H1 (cell line): ENCODE measurements around the gene CRYBB2. TPM values are rescaled to one million over a fixed set of nuclear protein-coding genes. Genes with fewer than 3 reads are reported as not detected.

Experiments used
- CTCF ChIA-PET: fragments of 300-600 bp; sonication (Branson Sonifier 250); formaldehyde crosslinking; loops from one replicate; lab custom pipeline; 2021; ENCODE audit not compliant: partially characterized antibody; lab: Charles Lee
- POLR2A ChIA-PET: fragments of 300-600 bp; sonication (Branson Sonifier 250); formaldehyde crosslinking; loops from one replicate; lab custom pipeline; 2021; ENCODE audit warnings: inconsistent platforms; ENCODE audit not compliant: partially characterized antibody; lab: Charles Lee
- DNase-seq, 2 experiments: peaks; one replicate each; pipeline versions ENCODE4 v3.0.0 to v3.0.0-alpha.2; 2010 to 2022; ENCODE audit warnings: low spot score in 2 of 2, low read depth in 1 of 2, mixed read lengths in 1 of 2
- FAIRE-seq: peaks from 2 replicates; lab custom pipeline; 2011; peaks lifted over from hg19 to GRCh38; lab: Jason Lieb, UNC
- H2AFZ ChIP-seq: 2 replicates; pipeline ENCODE4 v1.8.1; 2012; ENCODE audit warnings: low read length, inconsistent platforms
- H2AK5ac ChIP-seq: 2 replicates; pipeline ENCODE4 v1.6.1; 2013; ENCODE audit warnings: low read depth, low read length
- H2BK120ac ChIP-seq: replicated peaks from 2 replicates; pipeline ENCODE3; 2013; ENCODE audit warnings: low read depth, low read length, inconsistent platforms
- H2BK12ac ChIP-seq: 2 replicates; pipeline ENCODE4 v1.6.1; 2013; ENCODE audit warnings: low read depth, low read length
- H2BK15ac ChIP-seq: 2 replicates; pipeline ENCODE4 v1.6.1; 2013; ENCODE audit warnings: low read length
- H2BK20ac ChIP-seq: 2 replicates; pipeline ENCODE4 v1.6.1; 2013; ENCODE audit warnings: low read length
- H2BK5ac ChIP-seq: 2 replicates; pipeline ENCODE4 v1.6.1; 2013; ENCODE audit warnings: low read depth, low read length
- H3K14ac ChIP-seq: 2 replicates; pipeline ENCODE4 v1.6.1; 2013; ENCODE audit warnings: inconsistent platforms; ENCODE audit not compliant: insufficient read length
- H3K18ac ChIP-seq: 2 replicates; pipeline ENCODE4 v1.6.1; 2013; ENCODE audit warnings: low read length; ENCODE audit errors: extremely low read depth
- H3K23ac ChIP-seq: 2 replicates; pipeline ENCODE4 v1.6.1; 2013; ENCODE audit warnings: inconsistent platforms; ENCODE audit not compliant: insufficient read length
- H3K23me2 ChIP-seq: 2 replicates; pipeline ENCODE4 v1.6.1; 2013; ENCODE audit warnings: low read depth, low read length
- H3K27ac ChIP-seq: 2 replicates; pipeline ENCODE4 v1.6.1; 2011; ENCODE audit warnings: low read depth, low read length, inconsistent platforms
- H3K27me3 ChIP-seq, 4 experiments: replicated peaks in 1 of 4; 1 replicate in 1 of 4; 2 replicates in 3 of 4; pipeline versions ENCODE4 v1.6.1 to v1.8.1; 2011 to 2013; ENCODE audit warnings: low read length in 3 of 4, mild to moderate bottlenecking in 3 of 4, inconsistent platforms in 2 of 4, mixed read lengths in 2 of 4, moderate library complexity in 1 of 4; ENCODE audit not compliant: control insufficient read depth in 3 of 4, insufficient read depth in 3 of 4; ENCODE audit errors: extremely low read depth in 1 of 4
- H3K36me3 ChIP-seq, 4 experiments: 2 replicates each; pipeline versions ENCODE4 v1.6.1 to v1.8.1; 2011 to 2013; ENCODE audit warnings: mild to moderate bottlenecking in 4 of 4, low read length in 3 of 4, moderate library complexity in 2 of 4, control low read depth in 1 of 4, inconsistent platforms in 1 of 4; ENCODE audit not compliant: insufficient read depth in 4 of 4, control insufficient read depth in 2 of 4
- H3K4ac ChIP-seq: replicated peaks from 2 replicates; pipeline ENCODE3; 2013; ENCODE audit warnings: low read length, low read depth, mixed read lengths, inconsistent platforms; ENCODE audit not compliant: insufficient read length
- H3K4me1 ChIP-seq, 4 experiments: replicated peaks in 1 of 4; 1 replicate in 1 of 4; 2 replicates in 3 of 4; pipeline versions ENCODE4 v1.6.1 to v1.8.1; 2011 to 2013; ENCODE audit warnings: low read length in 3 of 4, inconsistent platforms in 2 of 4, mixed read lengths in 1 of 4; ENCODE audit not compliant: insufficient read depth in 4 of 4, control insufficient read depth in 3 of 4
- H3K4me2 ChIP-seq, 2 experiments: 2 replicates each; pipeline versions ENCODE4 v1.6.1 to v1.8.1; 2011 to 2013; ENCODE audit warnings: low read depth in 2 of 2, low read length in 2 of 2, control low read depth in 1 of 2, inconsistent platforms in 1 of 2, mild to moderate bottlenecking in 1 of 2; ENCODE audit not compliant: insufficient read depth in 1 of 2
- H3K4me3 ChIP-seq, 4 experiments: fragments of 200-600, 300-600 bp in 1 of 4; sonication (generic), shearing (Covaris generic), sonication (Bioruptor Twin) in 1 of 4; 2 replicates each; pipeline versions ENCODE4 v1.5.1 to v1.8.1; 2011 to 2016; ENCODE audit warnings: low read length in 4 of 4, low read depth in 3 of 4, control low read depth in 2 of 4, inconsistent platforms in 2 of 4, mild to moderate bottlenecking in 2 of 4, mixed read lengths in 1 of 4, moderate library complexity in 1 of 4; ENCODE audit not compliant: insufficient read depth in 2 of 4; ENCODE audit errors: extremely low read depth in 1 of 4
- H3K56ac ChIP-seq: replicated peaks from 2 replicates; pipeline ENCODE3; 2013; ENCODE audit warnings: low read depth, mild to moderate bottlenecking, mixed read lengths, low read length, inconsistent platforms; ENCODE audit not compliant: insufficient read length
- H3K79me1 ChIP-seq: 2 replicates; pipeline ENCODE4 v1.6.1; 2013; ENCODE audit warnings: low read depth, low read length, control low read depth
- H3K79me2 ChIP-seq, 2 experiments: 2 replicates each; pipeline versions ENCODE4 v1.6.1 to v1.8.1; 2012 to 2013; ENCODE audit warnings: low read length in 2 of 2, mild to moderate bottlenecking in 2 of 2, inconsistent platforms in 1 of 2; ENCODE audit not compliant: insufficient read depth in 2 of 2, control insufficient read depth in 1 of 2
- H3K9ac ChIP-seq, 4 experiments: replicated peaks in 1 of 4; 1 replicate in 1 of 4; 2 replicates in 3 of 4; pipeline versions ENCODE4 v1.6.1 to v1.8.1; 2011 to 2013; ENCODE audit warnings: low read depth in 3 of 4, low read length in 3 of 4, control low read depth in 2 of 4, mild to moderate bottlenecking in 2 of 4, moderate library complexity in 2 of 4, inconsistent platforms in 1 of 4; ENCODE audit errors: extremely low read depth in 1 of 4
- H3K9me3 ChIP-seq, 2 experiments: 2 replicates each; pipeline versions ENCODE4 v1.6.1 to v1.8.1; 2012 to 2013; ENCODE audit warnings: mild to moderate bottlenecking in 2 of 2, moderate library complexity in 2 of 2, control low read depth in 1 of 2, inconsistent platforms in 1 of 2, low read depth in 1 of 2, low read length in 1 of 2, mixed read lengths in 1 of 2; ENCODE audit not compliant: insufficient read depth in 2 of 2
- H4K20me1 ChIP-seq, 2 experiments: replicated peaks in 1 of 2; 2 replicates each; pipeline versions ENCODE3 to v1.8.1; 2011 to 2013; ENCODE audit warnings: inconsistent platforms in 2 of 2, low read length in 2 of 2, mild to moderate bottlenecking in 1 of 2; ENCODE audit not compliant: insufficient read depth in 2 of 2, control insufficient read depth in 1 of 2
- H4K5ac ChIP-seq: 2 replicates; pipeline ENCODE4 v1.6.1; 2013; ENCODE audit warnings: low read length, low read depth, mixed read lengths, inconsistent platforms; ENCODE audit not compliant: insufficient read length
- H4K8ac ChIP-seq: 2 replicates; pipeline ENCODE4 v1.8.0; 2013; ENCODE audit warnings: mild to moderate bottlenecking, moderate library complexity, low read length, inconsistent platforms; ENCODE audit not compliant: insufficient read depth; ENCODE audit errors: extremely low read depth
- H4K91ac ChIP-seq: replicated peaks from 2 replicates; pipeline ENCODE3; 2013; ENCODE audit warnings: low read length, mixed read lengths, inconsistent platforms; ENCODE audit not compliant: insufficient read length
- CBX8 ChIP-seq: fragments of 300-800, 300-1000 bp; sonication (generic); IDR thresholded peaks from 2 replicates; pipeline ENCODE4 v1.7.1; 2016; ENCODE audit warnings: low read depth, low read length, borderline replicate concordance
- CTBP2 ChIP-seq: IDR thresholded peaks from 2 replicates; pipeline ENCODE4 v1.7.0; 2011; ENCODE audit warnings: borderline replicate concordance, mild to moderate bottlenecking, moderate library complexity, mixed read lengths, low read length; ENCODE audit not compliant: insufficient read depth, insufficient read length
- KDM1A ChIP-seq: fragments of 200-600, 300-600 bp; sonication (generic); IDR thresholded peaks from 2 replicates; pipeline ENCODE4 v1.7.1; 2016; ENCODE audit warnings: mild to moderate bottlenecking, low read length, borderline replicate concordance
- SIRT6 ChIP-seq: IDR thresholded peaks from one replicate; pipeline ENCODE4 v1.7.1; 2012; ENCODE audit warnings: low read length, inconsistent platforms
- TAF1 ChIP-seq: IDR thresholded peaks from 2 replicates; pipeline ENCODE4 v1.6.1; 2011; ENCODE audit warnings: mild to moderate bottlenecking, low read depth, low read length
- WGBS, 2 experiments: shearing (Covaris generic) in 1 of 2; methylation state at CpG; one replicate each; pipeline versions ENCODE4 v1.1.6 to v1.1.7; 2013 to 2015; ENCODE audit warnings: low lambda C conversion rate in 2 of 2, mixed read lengths in 2 of 2, inconsistent platforms in 1 of 2, low coverage in 1 of 2, missing lambda C conversion rate in 1 of 2; ENCODE audit not compliant: insufficient replicate concordance in 2 of 2, insufficient coverage in 1 of 2, insufficient read length in 1 of 2; ENCODE audit errors: extremely low coverage in 1 of 2, missing lambda C conversion rate in 1 of 2; 5-methylcytosine and 5-hydroxymethylcytosine counted together
- polyA plus RNA-seq, 7 experiments: library from polyadenylated mRNA; depleted of rRNA in 3 of 7; stranded (reverse) in 5 of 7; unstranded in 2 of 7; fragments of >200 nt in 5 of 7; fragments of 200-250 nt in 2 of 7; gene quantifications; 1 replicate in 5 of 7; 2 replicates in 1 of 7; 4 replicates in 1 of 7; pipeline versions ENCODE4 v1.2.1 to v1.2.3, GENCODE V29; 2011 to 2013; ENCODE audit warnings: missing spikeins in 2 of 7, mixed read lengths in 2 of 7
- total RNA-seq: library from RNA; stranded (reverse); fragmentation: NEBNext Ultra II Directional; extraction: Animal tissue kit (Norgen Biotek cat#: 25700); gene quantifications from 2 replicates; pipeline ENCODE4 v1.2.1, GENCODE V29; 2021

The CRYBB2 gene
- total and polyA plus RNA-seq, 2 of the 8 experiments (the other 6 are each of a cell fraction or from before 2014, with no cell fraction given) = 0.12 TPM; not detected in 1

DNA sequence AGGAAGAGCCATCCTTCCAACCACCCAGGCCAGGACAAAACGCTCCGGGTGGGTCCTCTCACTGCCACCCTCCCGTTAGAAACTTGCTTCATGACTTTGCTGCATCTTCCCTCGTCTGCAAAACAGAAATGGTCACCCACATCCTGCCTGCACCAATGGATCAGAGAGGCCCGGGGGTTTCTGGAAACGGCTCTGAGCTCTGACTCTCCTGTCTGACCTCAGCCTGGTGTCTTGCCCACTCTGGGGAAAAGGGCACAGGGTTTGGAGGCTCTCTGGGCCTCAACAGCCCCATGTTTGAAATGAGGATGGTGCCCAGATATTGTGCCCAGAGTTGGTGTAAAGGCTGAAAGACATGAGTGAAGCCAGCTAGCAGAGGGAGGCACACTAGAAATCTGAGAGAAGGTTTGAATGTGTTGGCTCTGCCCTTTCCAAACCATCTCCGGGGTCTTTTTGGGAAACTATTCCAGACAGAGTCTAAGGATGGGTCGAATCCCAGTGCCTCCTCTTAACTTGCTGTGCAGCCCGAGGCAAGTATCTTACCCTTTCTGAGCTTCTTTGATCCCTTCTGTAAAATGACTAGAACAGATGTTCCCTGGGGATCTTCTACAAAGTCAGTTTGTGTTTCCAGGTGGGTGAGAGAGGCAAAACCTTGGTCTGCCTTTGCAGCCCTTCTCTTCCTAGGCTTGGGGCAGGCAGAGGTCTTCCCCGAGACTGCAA, 17.7 kb upstream of the CRYBB2 start:
- ChIA-PET CTCF (interaction anchor here (0.6 to 5.7 kb wide), 43 partner anchors 8 to 565 kb away, joined by 3 to 43 read pairs (median 4); no protein-coding TSS in a partner anchor), POLR2A (interaction anchor here (1.2 to 1.9 kb wide), 2 partner anchors 11 to 134 kb away, joined by 3 to 4 read pairs; no protein-coding TSS in a partner anchor)
- TF ChIP-seq CBX8 (no peak), CTBP2 (no peak), TAF1 (no peak), KDM1A (0 out of 2 replicates have a peak, but pooled peaks have one; percentile 37), SIRT6 (no peak)
- no peak overlapping the region for H3K23ac ChIP-seq
- H3K56ac ChIP-seq = no peak overlapping the region
- H2BK20ac ChIP-seq = no peak overlapping the region
- H3K79me2 ChIP-seq = no peaks in the 10 kb centered on the region
- H2BK120ac ChIP-seq = no peak overlapping the region
- DNase-seq (no peak), FAIRE-seq (no peak)
- no peak overlapping the region; the same call in 1 of the 2 replicates for H4K8ac ChIP-seq
- H4K91ac ChIP-seq = no peak overlapping the region
- H2AK5ac ChIP-seq = no peak overlapping the region
- H3K4me3 ChIP-seq = no peak overlapping the region
- H3K4me2 ChIP-seq = no peak overlapping the region
- no peaks in the 10 kb centered on the region for H3K79me1 ChIP-seq
- no peak overlapping the region for H3K4ac ChIP-seq
- no peaks in the 10 kb centered on the region for H4K20me1 ChIP-seq
- no peak overlapping the region for H3K27ac ChIP-seq
- no peak overlapping the region for H2BK15ac ChIP-seq
- no peaks in the 10 kb centered on the region for H3K36me3 ChIP-seq
- no peaks in the 10 kb centered on the region for H3K23me2 ChIP-seq
- WGBS, 2 experiments = 86% methylated on average over 10 of the region's 10 CpGs; no CpG with 5 or more reads in 1 of the 2 experiments
- no peak overlapping the region for H2AFZ ChIP-seq
- H3K4me1 ChIP-seq = peaks cover 0 to 2% (median 0%) of the 10 kb centered on the region in 4 experiments; a peak in 3 of 7 replicates
- no peak overlapping the region for H3K9ac ChIP-seq
- H2BK5ac ChIP-seq = no peak overlapping the region
- H3K9me3 ChIP-seq = no peaks in the 10 kb centered on the region
- H3K14ac ChIP-seq = no peak overlapping the region
- no peaks in the 10 kb centered on the region for H3K27me3 ChIP-seq
- H2BK12ac ChIP-seq = no peak overlapping the region
- H4K5ac ChIP-seq = no peak overlapping the region
- H3K18ac ChIP-seq = no peak overlapping the region
